Placental pericyte (primary cell): ENCODE data around the gene RIMS1. TPM values are rescaled to one million over a fixed set of nuclear protein-coding genes. Genes with fewer than 3 reads are reported as not detected.

Source experiments
- total RNA-seq: library from RNA; depleted of rRNA; stranded (reverse); fragments of >200 nt; gene quantifications from 2 replicates; pipeline ENCODE4 v1.2.3, GENCODE V29; 2012

Gene RIMS1, protein sequence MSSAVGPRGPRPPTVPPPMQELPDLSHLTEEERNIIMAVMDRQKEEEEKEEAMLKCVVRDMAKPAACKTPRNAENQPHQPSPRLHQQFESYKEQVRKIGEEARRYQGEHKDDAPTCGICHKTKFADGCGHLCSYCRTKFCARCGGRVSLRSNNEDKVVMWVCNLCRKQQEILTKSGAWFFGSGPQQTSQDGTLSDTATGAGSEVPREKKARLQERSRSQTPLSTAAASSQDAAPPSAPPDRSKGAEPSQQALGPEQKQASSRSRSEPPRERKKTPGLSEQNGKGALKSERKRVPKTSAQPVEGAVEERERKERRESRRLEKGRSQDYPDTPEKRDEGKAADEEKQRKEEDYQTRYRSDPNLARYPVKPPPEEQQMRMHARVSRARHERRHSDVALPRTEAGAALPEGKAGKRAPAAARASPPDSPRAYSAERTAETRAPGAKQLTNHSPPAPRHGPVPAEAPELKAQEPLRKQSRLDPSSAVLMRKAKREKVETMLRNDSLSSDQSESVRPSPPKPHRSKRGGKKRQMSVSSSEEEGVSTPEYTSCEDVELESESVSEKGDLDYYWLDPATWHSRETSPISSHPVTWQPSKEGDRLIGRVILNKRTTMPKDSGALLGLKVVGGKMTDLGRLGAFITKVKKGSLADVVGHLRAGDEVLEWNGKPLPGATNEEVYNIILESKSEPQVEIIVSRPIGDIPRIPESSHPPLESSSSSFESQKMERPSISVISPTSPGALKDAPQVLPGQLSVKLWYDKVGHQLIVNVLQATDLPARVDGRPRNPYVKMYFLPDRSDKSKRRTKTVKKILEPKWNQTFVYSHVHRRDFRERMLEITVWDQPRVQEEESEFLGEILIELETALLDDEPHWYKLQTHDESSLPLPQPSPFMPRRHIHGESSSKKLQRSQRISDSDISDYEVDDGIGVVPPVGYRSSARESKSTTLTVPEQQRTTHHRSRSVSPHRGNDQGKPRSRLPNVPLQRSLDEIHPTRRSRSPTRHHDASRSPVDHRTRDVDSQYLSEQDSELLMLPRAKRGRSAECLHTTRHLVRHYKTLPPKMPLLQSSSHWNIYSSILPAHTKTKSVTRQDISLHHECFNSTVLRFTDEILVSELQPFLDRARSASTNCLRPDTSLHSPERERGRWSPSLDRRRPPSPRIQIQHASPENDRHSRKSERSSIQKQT (N-terminal part only)
- 0.29 TPM in 1 of 2 replicates, not detected in the other for total RNA-seq

DNA sequence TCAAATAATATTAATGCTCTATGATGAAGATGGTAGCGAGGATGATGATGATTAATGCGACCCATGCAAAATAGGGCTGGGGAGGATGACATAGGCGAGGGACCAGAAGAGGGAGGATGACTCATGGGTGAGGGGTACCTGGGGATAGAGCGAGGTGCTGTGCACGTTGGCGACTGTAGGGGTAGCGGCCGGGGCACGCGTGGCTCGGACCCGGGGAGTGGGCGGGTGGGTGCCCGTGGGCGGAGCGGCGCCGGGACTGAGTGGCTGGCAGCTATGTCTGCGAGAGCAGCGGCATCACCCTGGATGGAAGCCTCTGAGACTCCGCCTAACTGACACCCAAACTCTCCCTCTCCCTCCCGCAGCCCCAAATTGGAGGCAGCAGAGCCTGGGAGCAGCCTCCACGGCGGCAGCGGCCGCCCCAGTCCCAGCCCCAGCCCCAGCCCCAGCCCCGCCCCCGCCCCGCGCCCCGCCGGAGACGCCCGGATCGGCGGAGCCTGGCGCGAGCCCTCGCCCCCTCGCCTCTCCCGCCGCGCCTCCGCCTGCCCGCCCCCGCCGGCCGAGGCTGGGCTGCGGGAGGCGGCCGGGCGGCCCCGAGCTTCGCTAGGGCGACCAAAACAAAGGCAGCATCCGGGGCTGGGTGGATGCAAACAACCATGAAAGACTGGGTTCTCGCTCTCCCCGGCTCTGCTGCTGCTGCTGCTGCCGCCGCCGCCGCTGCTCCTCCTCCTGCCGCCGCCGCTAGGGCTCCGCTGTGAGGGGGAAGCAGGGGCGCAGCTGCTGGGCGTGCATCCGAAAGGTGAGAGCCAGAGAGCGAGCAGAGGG is at the start of gene RIMS1:
Gene RIMS1 (plus strand): TSS at position 367 of the 822 bp plus-strand sequence. CDS start 474 bp downstream, outside the sequence.

